GM19351 (cell line): Measurements from ENCODE around the gene TMEM215.
"Not testable (repeated sequence)": the region's sequence is repeated elsewhere in the genome, so short reads cannot be mapped to it uniquely, and the experiment has no call there.

ENCODE experiments used
- ATAC-seq: cut with Tn5 transposase; IDR thresholded peaks from one replicate; pipeline ENCODE4 v1.9.1; 2021; ENCODE audit warnings: mild to moderate bottlenecking, moderate library complexity; ENCODE audit not compliant: unreplicated experiment

Gene TMEM215

GRCh38 chr9:32783168-32783891 lies at the start of gene TMEM215:
TSS of gene TMEM215 (plus strand) at chr9:32783540. CDS start at chr9:32784184, 644 bp downstream.
- ATAC-seq = no peak

- ATAC-seq = no peak
Observed at GRCh38 chr9:32735476-32735875, 47.9 kb upstream of the TMEM215 start.

- ATAC-seq = no peak
Observed at GRCh38 chr9:32737378-32737777, 46.0 kb upstream of the TMEM215 start.

GRCh38 chr9:32738501-32739172 lies 44.7 kb upstream of the TMEM215 start:
- no peak for ATAC-seq

GRCh38 chr9:32741706-32742105 lies 41.6 kb upstream of the TMEM215 start:
- no peak for ATAC-seq

GRCh38 chr9:32742296-32742695 lies 41.0 kb upstream of the TMEM215 start:
- ATAC-seq = no peak

- no peak for ATAC-seq
Observed at GRCh38 chr9:32748013-32748412, 35.3 kb upstream of the TMEM215 start.

- ATAC-seq = no peak
Observed at GRCh38 chr9:32755730-32756129, 27.6 kb upstream of the TMEM215 start.

GRCh38 chr9:32764139-32764538 lies 19.2 kb upstream of the TMEM215 start:
- no peak for ATAC-seq

- no peak for ATAC-seq
Observed at GRCh38 chr9:32775283-32775682, 8.1 kb upstream of the TMEM215 start.

GRCh38 chr9:32776201-32776600 lies 7.1 kb upstream of the TMEM215 start:
- ATAC-seq = no peak

GRCh38 chr9:32782476-32783167 lies 718 bp upstream of the TMEM215 start:
- no peak for ATAC-seq

- no peak for ATAC-seq
Observed at GRCh38 chr9:32787816-32788215, 4.5 kb downstream of the TMEM215 start.

- ATAC-seq = not testable (repeated sequence)
Observed at GRCh38 chr9:32796015-32796414, 12.7 kb downstream of the TMEM215 start.

- ATAC-seq = no peak
Observed at GRCh38 chr9:32801530-32801929, 18.2 kb downstream of the TMEM215 start.

GRCh38 chr9:32807217-32807616 lies 23.9 kb downstream of the TMEM215 start:
- ATAC-seq = no peak

GRCh38 chr9:32811246-32811645 lies 27.9 kb downstream of the TMEM215 start:
- no peak for ATAC-seq

GRCh38 chr9:32820322-32820721 lies 37.0 kb downstream of the TMEM215 start:
- ATAC-seq = no peak

GRCh38 chr9:32823101-32823500 lies 39.8 kb downstream of the TMEM215 start:
- no peak for ATAC-seq

- no peak for ATAC-seq
Observed at GRCh38 chr9:32823551-32823950, 40.2 kb downstream of the TMEM215 start.

GRCh38 chr9:32825203-32825602 lies 41.9 kb downstream of the TMEM215 start:
- no peak for ATAC-seq

GRCh38 chr9:32828861-32829260 lies 45.5 kb downstream of the TMEM215 start:
- no peak for ATAC-seq
